T-helper 22 cell (primary cell): Measurements from ENCODE around the gene PI16.

Experiments
- DNase-seq: peaks from one replicate; pipeline ENCODE4 v3.0.0-alpha.2; 2020; ENCODE audit warnings: low read depth

The PI16 gene

GRCh38 chr6:36954262-36954931 lies at the start of gene PI16:
Gene PI16 (plus strand): TSS chr6:36954738. CDS start chr6:36954761, 23 bp downstream.
- DNase-seq: peak; percentile 19

DNA sequence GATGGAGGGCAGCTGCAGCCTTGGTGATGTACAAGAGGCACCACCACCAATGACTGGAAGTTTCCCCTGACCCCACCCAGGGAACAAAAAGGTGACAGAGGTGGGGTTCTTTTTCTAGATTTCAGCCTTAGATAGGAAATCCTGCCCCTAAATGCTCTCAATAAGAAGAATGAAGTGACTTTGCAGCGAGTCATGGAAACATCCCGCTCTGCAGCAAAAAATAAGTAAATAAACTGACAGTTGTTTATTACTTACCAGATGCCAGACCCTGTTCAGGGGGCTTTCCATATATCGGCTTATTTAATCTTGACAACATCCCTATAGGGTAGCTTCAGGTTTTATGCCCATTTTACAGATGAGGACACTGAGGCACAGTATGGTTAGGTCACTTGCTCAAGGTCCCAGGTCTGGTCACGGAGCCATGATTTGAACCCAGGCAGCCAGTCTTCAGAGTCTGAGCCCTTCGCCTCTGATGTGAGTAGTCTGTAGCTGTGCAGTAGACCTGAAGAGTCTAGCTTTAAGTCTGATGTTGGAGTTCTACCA lies 49.6 kb upstream of the PI16 start:
- no peak for DNase-seq

DNA sequence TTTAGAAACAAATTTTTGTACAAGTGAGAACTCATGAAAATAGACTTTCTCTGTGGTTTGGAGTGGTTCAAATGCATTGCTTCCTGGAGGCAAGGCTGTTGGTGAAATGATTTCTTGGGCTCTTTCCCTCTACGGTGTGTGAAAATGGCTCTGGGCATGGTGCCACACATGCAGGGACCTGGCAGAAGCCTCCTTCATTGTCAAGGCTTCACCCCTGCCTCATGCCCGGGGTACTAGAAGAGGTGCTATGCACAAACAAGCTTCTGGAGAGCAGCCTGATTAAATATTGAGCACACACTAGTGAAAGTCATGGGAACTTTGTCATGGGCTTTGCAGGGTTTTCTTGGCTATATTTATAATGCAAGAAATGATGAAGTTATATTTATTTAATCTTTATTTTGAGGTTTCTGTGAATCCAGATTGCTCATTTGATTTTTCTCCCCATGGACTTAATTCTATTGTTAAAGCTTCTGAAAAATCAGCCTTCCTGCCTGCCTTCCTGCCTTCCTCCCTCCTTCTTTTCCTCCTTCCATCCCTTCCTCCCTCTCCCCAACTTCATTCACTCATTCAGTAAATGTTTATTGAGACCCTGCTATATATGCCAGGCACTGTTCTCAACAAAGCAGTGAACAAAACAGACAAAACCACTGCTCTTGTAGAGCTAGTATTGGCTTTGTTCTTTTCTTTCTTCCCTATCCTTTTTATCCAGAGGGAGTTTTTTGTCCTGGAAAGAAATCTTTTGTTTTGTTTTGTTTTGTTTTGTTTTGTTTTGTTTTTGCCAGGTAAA lies 47.8 kb upstream of the PI16 start:
- DNase-seq: no peak

DNA sequence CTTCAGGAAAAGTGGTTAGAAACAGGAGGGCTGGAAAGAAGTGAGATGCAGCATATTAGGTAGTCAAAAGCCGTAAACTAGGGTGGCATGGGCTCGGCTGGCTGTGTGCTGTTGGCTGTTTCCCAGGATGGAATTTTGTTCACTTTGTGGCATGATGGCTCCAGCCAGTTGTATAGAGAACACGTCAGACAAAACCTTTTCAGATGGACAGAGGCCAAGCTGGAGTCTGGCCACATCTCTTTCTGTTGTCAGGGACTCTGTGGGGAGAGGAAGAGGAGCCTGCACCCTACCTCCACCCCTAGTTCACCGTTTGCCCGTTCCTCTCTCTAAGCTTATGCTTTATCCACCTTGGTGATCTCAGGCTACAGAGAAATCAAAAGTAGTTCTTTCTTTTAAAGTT lies 46.8 kb upstream of the PI16 start:
- DNase-seq: no peak

DNA sequence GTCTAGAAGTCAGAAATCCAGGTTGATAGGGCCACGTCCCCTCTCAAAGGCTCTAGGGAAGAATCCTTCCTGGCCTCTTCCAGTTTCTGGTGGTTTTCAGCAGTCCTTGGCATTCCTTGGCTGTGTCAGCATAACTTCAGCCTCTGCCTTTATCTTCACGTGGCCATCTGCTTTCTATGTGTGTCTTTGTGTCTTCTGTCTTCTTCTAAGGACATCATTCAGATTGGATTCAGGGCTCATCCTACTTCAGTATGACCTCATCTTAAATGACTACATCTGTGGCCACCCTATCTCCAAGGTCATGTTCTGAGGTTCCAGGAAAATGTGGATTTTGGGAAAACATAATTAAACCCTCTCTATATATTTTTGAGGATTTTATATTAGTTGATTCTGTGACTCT lies 45.8 kb upstream of the PI16 start:
- DNase-seq: no peak

- peak; percentile 32 for DNase-seq
These were observed 42.5 kb upstream of the PI16 start for GRCh38 chr6:36912030-36912454.

GRCh38 chr6:36912586-36912985 lies 42.0 kb upstream of the PI16 start:
- peak; percentile 71 for DNase-seq

GRCh38 chr6:36913082-36913481 lies 41.5 kb upstream of the PI16 start:
- DNase-seq: no peak

- DNase-seq: peak; percentile 32
These were observed 40.2 kb upstream of the PI16 start for GRCh38 chr6:36914227-36914794.

DNA sequence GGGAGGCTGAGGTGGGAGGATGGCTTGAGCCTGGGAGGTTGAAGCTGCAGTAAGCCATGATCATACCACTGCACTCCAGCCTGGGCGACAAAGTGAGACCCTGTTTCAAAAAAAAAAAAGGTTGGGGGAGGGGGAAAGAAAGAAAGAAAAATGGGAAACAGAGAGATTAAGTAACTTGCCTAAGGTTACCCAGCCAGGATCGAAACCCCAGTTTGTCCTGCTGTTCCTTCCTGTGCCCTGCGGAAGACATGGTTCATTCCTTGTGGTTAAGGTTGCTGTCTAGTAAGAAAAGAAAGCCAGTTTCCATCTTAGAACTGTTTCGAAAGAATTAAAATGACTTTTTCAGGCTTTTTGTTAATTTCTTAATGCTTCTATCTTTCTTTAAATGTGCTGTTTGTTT lies 38.9 kb upstream of the PI16 start:
- DNase-seq: no peak

- no peak for DNase-seq
These were observed 38.4 kb upstream of the PI16 start for GRCh38 chr6:36916126-36916525.

DNA sequence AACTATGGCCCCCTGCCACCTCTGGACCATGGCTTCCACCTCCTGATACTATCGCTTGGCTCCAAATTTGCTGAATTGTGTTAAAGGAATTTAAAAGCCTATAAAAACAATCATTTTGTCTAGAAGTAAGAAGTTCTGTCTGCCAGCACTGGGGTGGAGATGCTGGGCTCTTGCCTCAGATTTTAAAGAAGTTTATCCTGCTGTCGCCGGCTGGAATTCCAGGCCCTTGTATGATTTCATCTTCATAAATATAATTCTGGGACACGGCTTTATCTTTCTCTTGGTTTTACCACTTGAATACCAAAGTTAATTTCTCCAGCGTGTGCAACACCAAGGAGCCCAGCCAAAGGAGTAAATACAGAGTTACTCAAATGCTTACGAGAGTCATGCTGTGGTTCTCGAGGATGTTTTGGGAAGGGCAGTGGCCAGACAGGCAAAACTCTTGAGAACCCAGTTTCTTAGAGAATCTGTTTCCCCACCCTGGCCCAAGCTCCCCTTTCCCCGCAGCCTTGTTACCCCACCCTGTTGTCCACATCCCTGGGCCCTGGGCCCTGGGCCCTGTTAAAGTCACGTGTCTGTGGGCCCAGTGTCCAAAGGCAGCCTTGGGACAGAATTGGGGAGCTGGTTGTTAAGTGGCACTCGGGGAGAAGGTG lies 36.9 kb upstream of the PI16 start:
- no peak for DNase-seq

- no peak for DNase-seq
These were observed 34.5 kb upstream of the PI16 start for GRCh38 chr6:36920049-36920448.

GRCh38 chr6:36920546-36920945 lies 34.0 kb upstream of the PI16 start:
- DNase-seq: no peak

GRCh38 chr6:36924131-36924530 lies 30.4 kb upstream of the PI16 start:
- no peak for DNase-seq

GRCh38 chr6:36924778-36925374 lies 29.7 kb upstream of the PI16 start:
- no peak for DNase-seq

DNA sequence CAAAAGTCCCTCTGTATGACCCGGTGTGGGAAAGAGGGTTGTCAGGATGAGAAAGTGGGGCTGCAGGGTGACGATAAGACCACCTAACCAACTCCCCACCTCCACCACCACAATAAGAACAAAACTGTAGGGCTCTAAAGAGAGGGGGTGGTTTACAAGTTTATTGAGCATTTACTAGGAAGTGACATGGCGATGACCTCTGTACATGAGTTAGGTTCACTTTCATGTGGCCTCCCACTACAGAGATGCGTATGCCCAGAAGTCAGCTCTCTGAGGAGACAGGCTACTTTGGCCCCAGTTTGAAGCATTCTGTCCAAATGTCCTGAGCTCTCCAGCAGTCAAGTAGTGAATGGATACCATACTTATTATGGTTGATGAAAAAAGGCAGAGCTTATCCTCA lies 28.7 kb upstream of the PI16 start:
- no peak for DNase-seq

- no peak for DNase-seq
These were observed 27.6 kb upstream of the PI16 start for GRCh38 chr6:36926708-36927513.

- DNase-seq: no peak
These were observed 26.6 kb upstream of the PI16 start for GRCh38 chr6:36927691-36928546.

DNA sequence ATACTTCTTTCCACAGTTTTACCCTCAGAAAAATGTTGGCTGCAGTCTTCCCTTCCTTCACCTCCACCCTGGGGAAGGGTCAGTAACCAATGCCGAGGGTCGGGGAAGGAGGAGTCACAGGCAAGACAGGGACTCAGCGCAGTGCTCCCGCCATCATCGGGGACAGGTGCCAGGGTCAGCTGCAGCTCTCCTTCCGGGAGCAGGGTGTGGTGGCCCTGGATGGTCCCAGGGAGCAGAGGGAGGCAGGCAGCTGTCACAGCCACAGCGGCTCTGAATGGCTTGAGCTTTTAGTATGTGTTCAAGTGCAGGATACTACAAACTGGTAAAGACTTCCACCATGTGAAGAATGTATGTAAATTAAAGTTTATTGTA lies 26.0 kb upstream of the PI16 start:
- DNase-seq: no peak
